Midbrain (tissue), 1 donor: ENCODE results near the gene FHAD1.
A peak's percentile ranks its signal among the peaks of the same experiment; 100 is the strongest.

Experiments
- DNase-seq: peaks from one replicate; lab custom pipeline; 2025; lab: John Stamatoyannopoulos, UW

Gene FHAD1

DNA sequence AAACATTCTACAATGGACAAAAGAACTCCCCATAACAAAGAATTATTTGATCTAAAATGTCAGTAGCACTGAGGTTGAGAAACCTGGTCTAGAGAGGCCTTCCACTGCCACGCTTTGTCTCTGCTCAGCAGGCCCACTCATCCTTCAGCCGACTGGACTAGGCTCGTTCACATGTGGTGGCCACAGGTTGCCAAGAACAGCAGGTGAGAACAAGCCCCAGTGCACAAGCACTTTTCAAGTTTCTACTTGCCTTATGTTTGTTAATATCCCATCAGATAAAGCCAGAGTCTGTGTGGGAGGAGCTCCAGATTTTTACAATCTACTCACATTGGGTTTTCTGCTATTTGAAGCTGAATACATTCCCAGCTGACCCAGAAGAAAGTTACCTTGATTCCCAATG lies 153.6 kb downstream of the FHAD1 start:
- DNase-seq: no peak

GRCh38 chr1:15401391-15402055 lies 154.5 kb downstream of the FHAD1 start:
- no peak for DNase-seq

GRCh38 chr1:15402809-15403450 lies 155.9 kb downstream of the FHAD1 start:
- no peak for DNase-seq

GRCh38 chr1:15403962-15404580 lies 157.0 kb downstream of the FHAD1 start:
- no peak for DNase-seq

GRCh38 chr1:15405106-15405850 lies 158.3 kb downstream of the FHAD1 start:
- DNase-seq: no peak

GRCh38 chr1:15406614-15407559 lies 159.9 kb downstream of the FHAD1 start:
- DNase-seq: no peak

DNA sequence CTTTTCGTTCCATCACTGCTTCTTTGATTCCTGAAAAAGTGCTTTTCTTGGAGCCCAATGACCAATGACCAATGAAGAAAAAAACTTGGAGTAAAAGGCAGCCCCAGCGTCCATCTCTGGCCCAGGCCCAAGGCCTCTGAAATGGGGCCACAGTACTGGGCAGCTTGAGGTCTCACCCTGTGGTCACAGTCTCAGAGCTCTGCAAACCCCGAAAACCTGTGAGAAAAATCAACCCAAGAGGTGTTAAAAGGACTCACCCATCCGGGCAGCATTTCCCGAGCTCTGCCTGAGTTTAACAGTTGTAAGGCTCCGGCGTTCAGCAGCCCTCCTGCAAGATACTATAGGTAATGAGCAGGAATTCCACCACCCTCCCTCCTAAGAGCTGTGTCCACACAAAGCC lies 160.6 kb downstream of the FHAD1 start:
- DNase-seq: no peak

DNA sequence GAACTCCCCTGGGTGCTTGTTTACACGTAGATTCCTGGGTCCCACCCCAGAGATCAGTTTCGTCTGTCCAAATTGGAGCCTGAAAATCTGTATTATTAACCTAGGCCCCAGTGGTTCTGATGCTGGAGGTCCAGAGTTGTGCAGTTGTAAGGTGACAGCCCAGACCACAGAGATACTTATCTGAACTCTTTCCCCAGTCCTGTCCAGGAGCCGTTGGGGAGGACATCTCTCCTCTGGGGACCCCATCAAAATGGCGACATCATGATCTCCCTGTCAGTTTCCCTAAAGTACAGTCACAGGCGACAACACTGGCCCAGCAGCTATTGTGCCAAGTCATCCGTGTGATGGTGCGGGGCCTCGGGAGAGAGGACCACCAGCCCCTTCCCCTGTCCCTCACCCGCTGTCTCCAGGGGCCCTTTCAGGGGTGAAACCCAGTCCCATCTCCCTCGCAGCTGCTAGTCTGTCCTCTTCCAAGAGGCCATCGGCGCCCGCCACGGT lies 161.9 kb downstream of the FHAD1 start:
- DNase-seq: no peak

- peak; percentile 52 for DNase-seq
Measured at GRCh38 chr1:15409388-15410222, 162.6 kb downstream of the FHAD1 start, which contains the start of gene EFHD2. Gene EFHD2, plus strand, starts transcription at chr1:15409888. Its CDS starts 84 bp downstream, at chr1:15409972.

- DNase-seq: no peak
Measured at GRCh38 chr1:15410223-15410883, 163.3 kb downstream of the FHAD1 start.

DNA sequence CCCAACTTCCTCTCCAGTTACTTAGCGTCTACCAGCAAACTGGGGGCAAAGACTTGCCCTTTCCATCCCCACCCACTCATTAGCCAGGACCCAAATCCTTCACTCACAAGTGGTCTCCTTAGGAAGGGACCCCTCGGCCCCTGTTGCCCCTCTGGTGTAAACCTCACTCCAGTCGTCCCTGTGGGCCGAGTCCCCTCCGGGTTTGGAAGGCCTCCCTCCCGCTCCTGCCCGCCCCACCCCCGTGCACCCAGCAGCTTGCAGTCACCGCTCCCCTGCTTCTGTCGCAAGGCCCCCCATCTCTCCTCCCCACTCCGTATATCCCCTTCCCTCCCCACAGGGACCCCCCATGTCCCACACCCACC lies 163.8 kb downstream of the FHAD1 start:
- no peak for DNase-seq

- peak; percentile 15 for DNase-seq
Measured at GRCh38 chr1:15411593-15412137, 164.6 kb downstream of the FHAD1 start.

DNA sequence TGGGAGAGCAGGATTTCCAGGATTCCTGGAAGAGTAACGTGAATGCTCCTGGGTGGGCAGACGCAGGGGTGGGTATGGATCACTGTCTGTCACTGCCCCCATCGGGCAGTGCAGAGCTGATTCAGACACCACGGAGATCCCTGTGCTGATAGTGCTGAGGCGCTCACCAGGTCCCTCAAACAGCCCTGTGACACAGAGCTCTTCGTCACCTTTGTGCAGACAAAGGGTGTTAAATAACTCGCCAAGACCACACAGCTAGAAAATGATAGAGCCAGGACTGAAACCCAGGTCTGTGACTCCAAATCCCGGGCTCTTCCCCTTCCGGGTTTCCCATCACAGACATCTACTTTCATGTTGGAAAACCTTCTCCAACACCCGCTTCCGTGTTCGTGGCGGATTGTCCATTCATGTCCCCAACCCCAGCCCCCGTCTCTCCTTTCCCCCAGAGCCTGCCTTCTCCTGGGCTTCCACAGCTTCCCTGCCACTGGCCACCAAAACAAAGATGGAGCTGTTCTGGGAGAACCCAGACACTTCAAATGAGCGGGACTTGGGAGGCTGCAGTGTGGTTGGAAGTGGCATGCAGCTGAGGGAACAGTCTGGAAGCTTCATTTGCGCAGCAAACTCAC lies 165.3 kb downstream of the FHAD1 start:
- no peak for DNase-seq

DNA sequence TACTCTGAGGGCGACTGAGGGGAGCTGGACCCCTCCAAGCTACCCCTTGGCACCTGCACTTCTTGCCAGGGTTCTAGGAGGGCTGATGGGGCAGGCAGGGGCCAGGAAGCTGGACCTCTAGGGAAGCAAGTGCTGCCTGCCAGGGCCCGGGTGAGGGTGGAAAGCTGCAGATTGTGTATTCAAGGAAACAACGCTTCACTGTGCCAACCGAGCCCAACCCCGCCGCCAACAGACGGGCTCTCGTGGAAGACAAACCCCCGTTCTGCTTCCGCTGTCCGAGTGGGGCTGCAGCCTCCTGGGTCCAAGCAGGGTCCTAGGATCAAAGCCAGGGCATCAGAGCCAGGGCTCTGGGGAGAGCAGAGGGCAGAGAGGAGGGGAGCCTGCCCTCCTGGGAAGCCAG lies 165.8 kb downstream of the FHAD1 start:
- DNase-seq: peak; percentile 31

- DNase-seq: no peak
Measured at GRCh38 chr1:15413563-15414444, 166.8 kb downstream of the FHAD1 start.

- no peak for DNase-seq
Measured at GRCh38 chr1:15414445-15414983, 167.5 kb downstream of the FHAD1 start.

GRCh38 chr1:15417059-15417934 lies 170.3 kb downstream of the FHAD1 start:
- no peak for DNase-seq
